DOHH2 (cell line): Measurements from ENCODE around the gene HAL.
A peak's percentile ranks its signal among the peaks of the same experiment; 100 is the strongest.

Experiments used
- H3F3A ChIP-seq: fragments of 200-600 bp; sonication (generic), shearing (Covaris generic); 2 replicates; pipeline ENCODE4 v1.6.0; 2016; ENCODE audit warnings: antibody characterized with exemption, mild to moderate bottlenecking; ENCODE audit not compliant: control insufficient read depth, insufficient read depth
- H3K27ac ChIP-seq: fragments of 200-600 bp; sonication (generic); 2 replicates; pipeline ENCODE4 v1.5.1; 2014; ENCODE audit warnings: low read depth, mild to moderate bottlenecking, low read length, moderate library complexity
- H3K27me3 ChIP-seq: fragments of 200-600 bp; sonication (generic); 2 replicates; pipeline ENCODE4 v1.6.1; 2014; ENCODE audit warnings: mild to moderate bottlenecking, low read length, mixed read lengths; ENCODE audit not compliant: control insufficient read depth
- H3K36me3 ChIP-seq: fragments of 200-600 bp; sonication (generic); 2 replicates; pipeline ENCODE4 v1.6.1; 2014; ENCODE audit warnings: mild to moderate bottlenecking, low read length, moderate library complexity, mixed read lengths; ENCODE audit not compliant: control insufficient read depth
- H3K4me1 ChIP-seq: fragments of 200-600 bp; sonication (generic); 2 replicates; pipeline ENCODE4 v1.6.1; 2014; ENCODE audit warnings: mild to moderate bottlenecking, low read length, mixed read lengths; ENCODE audit not compliant: control insufficient read depth
- H3K4me2 ChIP-seq: fragments of 200-600 bp; sonication (generic); 2 replicates; pipeline ENCODE4 v1.6.0; 2014; ENCODE audit warnings: mild to moderate bottlenecking, low read length, moderate library complexity
- H3K4me3 ChIP-seq: fragments of 200-600 bp; sonication (generic); 2 replicates; pipeline ENCODE4 v1.5.1; 2014; ENCODE audit warnings: mild to moderate bottlenecking, low read length, mixed read lengths
- H3K79me2 ChIP-seq: fragments of 200-600 bp; sonication (generic); 2 replicates; pipeline ENCODE4 v1.6.1; 2014; ENCODE audit warnings: mild to moderate bottlenecking, low read length, mixed read lengths; ENCODE audit not compliant: control insufficient read depth
- H3K9me2 ChIP-seq: fragments of 200-600 bp; sonication (generic); replicated peaks from 2 replicates; pipeline ENCODE4 v1.6.1; 2014; ENCODE audit warnings: mild to moderate bottlenecking, low read length, mixed read lengths; ENCODE audit not compliant: control insufficient read depth
- H3K9me3 ChIP-seq: fragments of 200-600 bp; sonication (generic); 2 replicates; pipeline ENCODE4 v1.6.1; 2014; ENCODE audit warnings: antibody characterized with exemption, low read length, mixed read lengths; ENCODE audit not compliant: control insufficient read depth, insufficient read depth
- H4K20me1 ChIP-seq: fragments of 200-600 bp; sonication (generic); 2 replicates; pipeline ENCODE4 v1.6.0; 2014; ENCODE audit warnings: low read depth, mild to moderate bottlenecking, antibody characterized with exemption, low read length, moderate library complexity; ENCODE audit not compliant: control insufficient read depth, insufficient read depth
- CTCF ChIP-seq: fragments of 200-600 bp; sonication (generic); IDR thresholded peaks from one replicate; pipeline ENCODE4 v1.5.1; 2014; ENCODE audit warnings: antibody characterized with exemption, mild to moderate bottlenecking, low read depth, low read length; ENCODE audit not compliant: poor library complexity, severe bottlenecking
- EZH2phosphoT487 ChIP-seq: fragments of 200-600 bp; sonication (generic); IDR thresholded peaks from 2 replicates; pipeline ENCODE4 v1.6.1; 2017; ENCODE audit warnings: borderline replicate concordance, mild to moderate bottlenecking, antibody characterized with exemption, low read length, moderate library complexity, mixed read lengths

Gene HAL

DNA sequence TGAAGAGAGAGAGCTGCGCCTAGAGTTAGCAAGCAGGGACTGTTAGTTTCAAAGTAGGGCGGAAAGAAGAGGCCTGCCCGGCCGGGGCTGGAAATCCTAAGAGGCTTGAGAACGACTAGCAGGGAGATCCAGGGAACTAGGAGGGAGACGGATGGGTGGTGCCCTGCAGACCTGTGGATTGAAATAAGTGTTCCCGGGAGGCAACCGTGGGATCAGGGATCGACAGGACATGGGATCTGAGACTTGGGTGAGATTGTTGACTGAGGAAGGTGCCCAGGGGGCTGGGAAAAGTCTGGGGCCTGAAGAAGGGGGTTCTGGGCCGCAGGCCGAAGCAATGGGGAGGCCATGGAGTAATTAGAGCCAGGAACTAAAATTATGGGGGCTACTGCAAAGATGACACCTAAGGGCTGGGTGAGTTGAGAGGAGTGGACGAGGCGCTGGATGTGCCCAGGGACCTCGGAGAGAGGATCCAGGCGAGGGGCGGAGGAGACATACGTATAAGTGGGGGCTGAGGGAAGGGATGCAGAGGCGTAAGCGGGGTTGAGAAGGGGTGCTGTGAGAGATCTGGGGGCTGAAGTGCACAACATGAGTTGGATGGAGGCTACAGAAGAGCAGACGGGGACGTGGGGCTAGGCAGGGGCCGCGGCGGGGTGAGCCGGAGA lies 38.6 kb upstream of the HAL start:
- H3K36me3 ChIP-seq, result peaks cover 13% of the 10 kb centered on the region
- H3K79me2 ChIP-seq, result peaks cover 55% of the 10 kb centered on the region
- peak overlapping the region; percentile 93 for H3K4me3 ChIP-seq
- H3K9me2 ChIP-seq, result no peaks in the 10 kb centered on the region; the same call in 1 of the 2 replicates
- no peak for TF ChIP-seq EZH2phosphoT487
- TF ChIP-seq CTCF, result no peak
- peaks cover 5% of the 10 kb centered on the region; the same call in 1 of the 2 replicates for H4K20me1 ChIP-seq
- peak overlapping the region; percentile 30; the same call in 1 of the 2 replicates for H3K27ac ChIP-seq
- H3F3A ChIP-seq, result no peaks in the 10 kb centered on the region; the same call in 1 of the 2 replicates
- no peaks in the 10 kb centered on the region for H3K9me3 ChIP-seq
- peak overlapping the region; percentile 95 for H3K4me2 ChIP-seq
- no peaks in the 10 kb centered on the region for H3K27me3 ChIP-seq
- peaks cover 51% of the 10 kb centered on the region for H3K4me1 ChIP-seq

- H3K9me3 ChIP-seq, result no peaks in the 10 kb centered on the region
- H3K27me3 ChIP-seq, result no peaks in the 10 kb centered on the region
- no peak overlapping the region for H3K27ac ChIP-seq
- H3K4me3 ChIP-seq, result peak overlapping the region; percentile 93
- no peaks in the 10 kb centered on the region; the same call in 1 of the 2 replicates for H3F3A ChIP-seq
- TF ChIP-seq CTCF (no peak), EZH2phosphoT487 (no peak)
- H3K4me1 ChIP-seq, result peaks cover 51% of the 10 kb centered on the region
- no peaks in the 10 kb centered on the region for H3K9me2 ChIP-seq
- peak overlapping the region; percentile 95 for H3K4me2 ChIP-seq
- peaks cover 17% of the 10 kb centered on the region for H3K36me3 ChIP-seq
- H4K20me1 ChIP-seq, result peaks cover 5% of the 10 kb centered on the region; the same call in 1 of the 2 replicates
- peaks cover 59% of the 10 kb centered on the region for H3K79me2 ChIP-seq
Observed at GRCh38 chr12:96033549-96034389, 37.6 kb upstream of the HAL start.

- Histone ChIP-seq H3K27me3 (no peaks in the 10 kb centered on the region), H3K4me3 (no peak overlapping the region), H3F3A (no peaks in the 10 kb centered on the region), H3K9me2 (no peaks in the 10 kb centered on the region), H3K27ac (no peak overlapping the region), H3K36me3 (peaks cover 46% of the 10 kb centered on the region), H3K4me2 (no peak overlapping the region), H3K4me1 (peaks cover 28% of the 10 kb centered on the region), H3K9me3 (no peaks in the 10 kb centered on the region), H4K20me1 (peaks cover 5% of the 10 kb centered on the region; the same call in 1 of the 2 replicates), H3K79me2 (peaks cover 54% of the 10 kb centered on the region)
- no peak for TF ChIP-seq CTCF
- TF ChIP-seq EZH2phosphoT487, result no peak
Observed at GRCh38 chr12:96029826-96030225, 33.7 kb upstream of the HAL start.
